Sigmoid colon (tissue), 3 donors: ENCODE measurements around the gene TRIP12.

ENCODE experiments used
- CTCF ChIP-seq, 4 experiments: fragments of 450-650 bp in 3 of 4; fragments of 200-600 bp in 1 of 4; IDR thresholded peaks; one replicate each; pipeline ENCODE4 v1.5.1; 2016 to 2019; ENCODE audit warnings: antibody characterized with exemption in 4 of 4, mild to moderate bottlenecking in 3 of 4, moderate library complexity in 2 of 4
- POLR2A ChIP-seq, 2 donors: fragments of 450-650 bp; IDR thresholded peaks; one replicate each; pipeline ENCODE4 v1.6.1; 2016; ENCODE audit warnings: antibody characterized with exemption in 2 of 2, mild to moderate bottlenecking in 2 of 2, moderate library complexity in 2 of 2

- TF ChIP-seq CTCF (IDR thresholded peaks at IDR 0.05): no peak
- no peak for TF ChIP-seq POLR2A (IDR thresholded peaks at IDR 0.05)
Measured at GRCh38 chr2:229880892-229881586, 40.8 kb downstream of the TRIP12 start.
